Spleen (tissue), 11 donors: Measurements from ENCODE around the gene PRKG2. TPM values are rescaled to one million over a fixed set of nuclear protein-coding genes. Genes with fewer than 3 reads are reported as not detected.

Source experiments
- DNase-seq: peaks from one replicate; pipeline ENCODE4 v3.0.0-alpha.2; 2020
- H3K27ac ChIP-seq, 8 donors: fragments of 200-600 bp; sonication (generic) in 7 of 8; 1 replicate in 4 of 8; 2 replicates in 4 of 8; pipeline versions ENCODE4 v1.5.0 to v1.8.0; 2016 to 2021; ENCODE audit warnings: inconsistent platforms in 4 of 8, mild to moderate bottlenecking in 4 of 8, moderate library complexity in 1 of 8
- H3K27me3 ChIP-seq, 7 donors: fragments of 200-600 bp; sonication (generic) in 6 of 7; replicated peaks in 1 of 7; 1 replicate in 4 of 7; 2 replicates in 3 of 7; pipeline versions ENCODE4 v1.5.0 to v1.8.0; 2016 to 2021; ENCODE audit warnings: inconsistent platforms in 3 of 7, mild to moderate bottlenecking in 1 of 7
- H3K36me3 ChIP-seq, 6 donors: fragments of 200-600 bp; sonication (generic) in 5 of 6; 1 replicate in 4 of 6; 2 replicates in 2 of 6; pipeline versions ENCODE4 v1.5.0 to v1.8.0; 2016 to 2021; ENCODE audit warnings: inconsistent platforms in 2 of 6
- H3K4me1 ChIP-seq, 6 donors: fragments of 200-600 bp; sonication (generic) in 5 of 6; 1 replicate in 3 of 6; 2 replicates in 3 of 6; pipeline versions ENCODE4 v1.5.0 to v1.8.0; 2016 to 2021; ENCODE audit warnings: inconsistent platforms in 3 of 6
- H3K4me3 ChIP-seq, 8 donors: fragments of 200-600 bp; sonication (generic) in 7 of 8; 1 replicate in 4 of 8; 2 replicates in 4 of 8; pipeline versions ENCODE4 v1.5.0 to v1.8.0; 2016 to 2021; ENCODE audit warnings: inconsistent platforms in 4 of 8, mild to moderate bottlenecking in 4 of 8, moderate library complexity in 2 of 8
- H3K9me3 ChIP-seq, 8 donors: fragments of 200-600 bp; sonication (generic) in 7 of 8; 1 replicate in 4 of 8; 2 replicates in 4 of 8; pipeline versions ENCODE4 v1.5.0 to v1.8.0; 2016 to 2021; ENCODE audit warnings: inconsistent platforms in 4 of 8
- CTCF ChIP-seq, 11 experiments: fragments of 200-600 bp in 7 of 11; fragments of 450-650 bp in 4 of 11; sonication (generic) in 4 of 11; IDR thresholded peaks in 8 of 11; conservative IDR thresholded peaks in 3 of 11; 1 replicate in 7 of 11; 2 replicates in 4 of 11; pipeline versions ENCODE4 v1.4.0 to v1.8.0; 2016 to 2021; ENCODE audit warnings: antibody characterized with exemption in 11 of 11, inconsistent platforms in 4 of 11, mild to moderate bottlenecking in 1 of 11
- POLR2A ChIP-seq, 3 donors: fragments of 450-650 bp; IDR thresholded peaks; one replicate each; pipeline ENCODE4 v1.5.1; 2017; ENCODE audit warnings: antibody characterized with exemption in 3 of 3, mild to moderate bottlenecking in 1 of 3
- POLR2AphosphoS5 ChIP-seq, 3 donors: sonication (generic); formaldehyde crosslinking; IDR thresholded peaks; one replicate each; pipeline ENCODE4 v1.5.1; 2017; ENCODE audit warnings: antibody characterized with exemption in 3 of 3
- WGBS, 5 donors: extraction: QIAGEN DNeasy Blood & Tissue Kit in 3 of 5; methylation state at CpG; one replicate each; pipeline versions ENCODE4 v1.1.5 to v1.1.7; 2013 to 2018; 5-methylcytosine and 5-hydroxymethylcytosine counted together
- intact Hi-C: fragments of 100-400 bp; cut with DNase I; formaldehyde crosslinking; loops from one replicate; pipeline ENCODE4 v1.15.0; 2023; ENCODE audit warnings: low total_unique reads
- polyA plus RNA-seq, 3 donors: library from polyadenylated mRNA; stranded (reverse); fragments of 200-250 nt; gene quantifications; one replicate each; pipeline ENCODE4 v1.2.1, GENCODE V29; 2013
- total RNA-seq, 7 donors: library from RNA; depleted of rRNA in 3 of 7; stranded (reverse); fragments of >200 nt in 3 of 7; fragmentation: NEBNext Ultra II Directional in 4 of 7; extraction: Animal tissue kit (Norgen Biotek cat#: 25700) in 4 of 7; gene quantifications; one replicate each; pipeline versions ENCODE4 v1.1.0 to v1.2.1, GENCODE V29; 2016 to 2021
- donor health status: healthy with polysubstance abuse.
- donor health status: DM: no; HTN: no; CAD: no; lungs with moderate emphysema.
- donor health status: DM: no; HTN: no; CAD: no.
- donor health status: Bipolar disorder and iron deficiency.
- donor health status: healthy.
- donor health status: DM: no; HTN: no; CAD: no.
- donor health status: DM: yes; HTN: yes; CAD: no.

PRKG2 gene
- total and polyA plus RNA-seq, 10 donors, result 0.06 to 0.51 (median 0.29) TPM

GRCh38 chr4:81084029-81084428 is 131.0 kb downstream of the PRKG2 start:
- Histone ChIP-seq H3K9me3 (no peaks in the 10 kb centered on the region), H3K36me3 (no peaks in the 10 kb centered on the region), H3K27ac (no peak overlapping the region), H3K4me1 (no peaks in the 10 kb centered on the region), H3K27me3 (no peaks in the 10 kb centered on the region), H3K4me3 (no peak overlapping the region)
- intact Hi-C loops, result no loop called here
- DNase-seq, result no peak
- no peak for TF ChIP-seq CTCF (IDR thresholded peaks at IDR 0.05 in 8 of 11, conservative IDR thresholded peaks at IDR 0.05 in 3 of 11)
- TF ChIP-seq POLR2AphosphoS5 (IDR thresholded peaks at IDR 0.05), result no peak
- no peak for TF ChIP-seq POLR2A (IDR thresholded peaks at IDR 0.05)

GRCh38 chr4:81081156-81081555 is 133.9 kb downstream of the PRKG2 start:
- Histone ChIP-seq H3K9me3 (no peaks in the 10 kb centered on the region), H3K27me3 (no peaks in the 10 kb centered on the region), H3K36me3 (no peaks in the 10 kb centered on the region), H3K27ac (no peak overlapping the region), H3K4me1 (no peaks in the 10 kb centered on the region), H3K4me3 (no peak overlapping the region)
- intact Hi-C loops, result no loop called here
- WGBS, 5 donors, result 86 to 98% (median 90%) methylated on average over 4 to 5 of the region's 5 CpGs
- DNase-seq, result no peak
- TF ChIP-seq CTCF (IDR thresholded peaks at IDR 0.05 in 8 of 11, conservative IDR thresholded peaks at IDR 0.05 in 3 of 11), result no peak
- no peak for TF ChIP-seq POLR2AphosphoS5 (IDR thresholded peaks at IDR 0.05)
- TF ChIP-seq POLR2A (IDR thresholded peaks at IDR 0.05), result no peak

DNA sequence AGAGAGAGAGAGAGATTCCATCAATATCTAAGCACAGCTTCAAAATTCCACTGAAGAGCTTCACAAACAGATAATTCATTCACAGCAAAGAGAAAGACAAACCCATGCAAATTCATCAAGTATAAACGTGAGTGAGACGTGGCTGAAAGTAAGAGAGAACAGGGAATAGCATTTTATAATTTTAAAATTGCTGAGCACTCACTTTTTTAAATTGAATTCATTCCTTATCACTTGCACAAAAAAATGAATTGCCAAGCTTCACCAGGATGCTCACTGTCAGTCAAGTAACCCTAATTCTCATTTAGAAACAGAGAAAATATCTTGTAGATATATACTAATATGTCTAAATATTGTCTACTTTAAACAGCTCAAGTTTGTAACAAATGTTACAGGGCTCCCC is 144.0 kb downstream of the PRKG2 start:
- Histone ChIP-seq H3K9me3 (no peaks in the 10 kb centered on the region), H3K36me3 (no peaks in the 10 kb centered on the region), H3K4me1 (no peaks in the 10 kb centered on the region), H3K27me3 (no peaks in the 10 kb centered on the region), H3K27ac (no peak overlapping the region), H3K4me3 (no peak overlapping the region)
- TF ChIP-seq POLR2AphosphoS5 (IDR thresholded peaks at IDR 0.05) (no peak), CTCF (IDR thresholded peaks at IDR 0.05 in 8 of 11, conservative IDR thresholded peaks at IDR 0.05 in 3 of 11) (no peak)
- intact Hi-C loops, result no loop called here
- WGBS, 5 donors, result 37 to 70% (median 54%) methylated on average over 2 of the region's 2 CpGs
- no peak for DNase-seq

- WGBS, 5 donors, result 12 to 15% (median 12%) methylated on average over 6 of the region's 6 CpGs
- Histone ChIP-seq H3K4me3 (no peak overlapping the region), H3K27me3 (peaks cover 0 to 3% (median 0%) of the 10 kb centered on the region in 7 donors), H3K27ac (no peak overlapping the region), H3K9me3 (no peaks in the 10 kb centered on the region), H3K4me1 (no peaks in the 10 kb centered on the region), H3K36me3 (no peaks in the 10 kb centered on the region)
- TF ChIP-seq CTCF (IDR thresholded peaks at IDR 0.05 in 8 of 11, conservative IDR thresholded peaks at IDR 0.05 in 3 of 11) (peak; percentile 24 to 83 (median 76)), POLR2AphosphoS5 (IDR thresholded peaks at IDR 0.05) (no peak), POLR2A (IDR thresholded peaks at IDR 0.05) (no peak)
- no peak for DNase-seq
- intact Hi-C loops, result loop anchor here (10.0 kb wide), 1 partner anchor 285 kb away; no protein-coding TSS in a partner anchor
Observed at GRCh38 chr4:81069706-81070331, 145.2 kb downstream of the PRKG2 start.
